ENCODE results near the gene BABAM2.

GRCh38 chr2:27907547-27907946, 17.0 kb downstream of the BABAM2 start:
- no peak for TF ChIP-seq REST (IDR thresholded peaks at IDR 0.05)
- TF ChIP-seq RAD21 (IDR thresholded peaks at IDR 0.05): no peak
- TF ChIP-seq CTCF (IDR thresholded peaks at IDR 0.05; ENCODE audit: low read depth, low read length, missing input control): no peak
- TF ChIP-seq GABPA (IDR thresholded peaks at IDR 0.05 in 1 of 2, conservative IDR thresholded peaks at IDR 0.05 in 1 of 2): no peak
- no peak for TF ChIP-seq ATF3 (IDR thresholded peaks at IDR 0.05)

All from liver (tissue), 3 donors.